Tibial artery (tissue), 4 donors: ENCODE measurements around the gene SLC25A34.

Source experiments
- DNase-seq, 2 donors: peaks; one replicate each; pipeline ENCODE4 v3.0.0-alpha.2; 2019
- H3K27ac ChIP-seq, 2 donors: fragments of 200-600 bp; sonication (generic) in 1 of 2; 1 replicate in 1 of 2; 2 replicates in 1 of 2; pipeline ENCODE4 v1.5.1; 2018 to 2019; ENCODE audit warnings: mild to moderate bottlenecking in 1 of 2
- H3K27me3 ChIP-seq, 2 donors: fragments of 200-600 bp; sonication (generic) in 1 of 2; one replicate each; pipeline versions ENCODE4 v1.5.1 to v1.6.0; 2016 to 2019
- H3K36me3 ChIP-seq, 3 donors: fragments of 200-600 bp; sonication (generic) in 2 of 3; one replicate each; pipeline ENCODE4 v1.5.1; 2016 to 2019; ENCODE audit warnings: mild to moderate bottlenecking in 2 of 3
- H3K4me1 ChIP-seq, 4 donors: fragments of 200-600 bp; sonication (generic) in 2 of 4; 1 replicate in 3 of 4; 2 replicates in 1 of 4; pipeline ENCODE4 v1.5.1; 2016 to 2019
- H3K4me3 ChIP-seq, 2 donors: fragments of 200-600 bp; sonication (generic) in 1 of 2; 1 replicate in 1 of 2; 2 replicates in 1 of 2; pipeline ENCODE4 v1.5.1; 2018 to 2019; ENCODE audit warnings: mild to moderate bottlenecking in 2 of 2
- H3K9me3 ChIP-seq, 3 donors: fragments of 200-600 bp; sonication (generic) in 1 of 3; one replicate each; pipeline ENCODE4 v1.5.1; 2016 to 2019
- intact Hi-C: fragments of 100-400 bp; cut with DNase I; formaldehyde crosslinking; loops from one replicate; pipeline ENCODE4 v1.15.0; 2023; ENCODE audit warnings: low total_unique reads
- TF ChIP-seq, protein P1 (sequence below), 2 experiments: fragments of 200-600 bp in 1 of 2; fragments of 450-650 bp in 1 of 2; IDR thresholded peaks; one replicate each; pipeline ENCODE4 v1.5.1; 2017 to 2019; ENCODE audit warnings: antibody characterized with exemption in 2 of 2, mild to moderate bottlenecking in 1 of 2, moderate library complexity in 1 of 2

The SLC25A34 gene

DNA sequence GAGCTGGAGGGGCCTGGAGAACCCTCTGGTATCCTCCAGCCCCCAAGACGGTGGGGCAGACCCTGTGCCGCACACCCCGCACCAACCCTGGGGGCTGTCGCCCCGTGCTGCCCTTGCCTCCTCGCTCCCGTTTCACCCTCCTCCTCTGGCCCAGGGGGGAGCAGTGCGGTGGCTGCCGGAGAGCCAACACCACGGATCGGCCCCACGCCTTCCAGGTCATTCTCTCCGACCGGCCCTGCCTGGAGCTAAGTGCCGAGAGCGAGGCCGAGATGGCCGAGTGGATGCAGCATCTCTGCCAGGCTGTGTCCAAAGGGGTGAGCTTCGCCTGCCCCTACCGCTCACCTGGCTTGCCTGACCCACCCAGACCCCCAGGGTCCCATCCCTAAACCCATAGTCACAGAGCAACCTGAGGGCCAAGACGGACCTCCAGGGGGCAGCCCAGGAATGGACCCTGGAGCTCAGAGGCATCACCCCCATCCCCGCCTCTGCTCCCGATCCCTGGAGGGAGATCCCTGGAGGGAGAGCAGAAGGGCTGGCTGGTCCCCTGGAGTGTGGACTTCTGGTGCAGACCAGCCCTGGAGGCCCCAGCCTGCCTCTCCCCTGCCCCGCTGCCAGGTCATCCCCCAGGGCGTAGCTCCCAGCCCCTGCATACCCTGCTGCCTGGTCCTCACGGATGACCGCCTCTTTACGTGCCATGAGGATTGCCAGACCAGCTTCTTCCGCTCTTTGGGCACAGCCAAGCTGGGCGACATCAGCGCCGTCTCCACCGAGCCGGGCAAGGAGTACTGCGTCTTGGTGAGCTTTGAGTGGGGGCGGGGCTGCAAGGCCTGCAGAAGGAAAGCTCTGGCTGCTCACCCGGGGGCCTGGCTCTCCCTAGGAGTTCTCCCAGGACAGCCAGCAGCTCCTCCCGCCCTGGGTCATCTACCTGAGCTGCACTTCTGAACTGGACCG lies 4.0 kb upstream of the SLC25A34 start:
- TF ChIP-seq, protein P1, sequence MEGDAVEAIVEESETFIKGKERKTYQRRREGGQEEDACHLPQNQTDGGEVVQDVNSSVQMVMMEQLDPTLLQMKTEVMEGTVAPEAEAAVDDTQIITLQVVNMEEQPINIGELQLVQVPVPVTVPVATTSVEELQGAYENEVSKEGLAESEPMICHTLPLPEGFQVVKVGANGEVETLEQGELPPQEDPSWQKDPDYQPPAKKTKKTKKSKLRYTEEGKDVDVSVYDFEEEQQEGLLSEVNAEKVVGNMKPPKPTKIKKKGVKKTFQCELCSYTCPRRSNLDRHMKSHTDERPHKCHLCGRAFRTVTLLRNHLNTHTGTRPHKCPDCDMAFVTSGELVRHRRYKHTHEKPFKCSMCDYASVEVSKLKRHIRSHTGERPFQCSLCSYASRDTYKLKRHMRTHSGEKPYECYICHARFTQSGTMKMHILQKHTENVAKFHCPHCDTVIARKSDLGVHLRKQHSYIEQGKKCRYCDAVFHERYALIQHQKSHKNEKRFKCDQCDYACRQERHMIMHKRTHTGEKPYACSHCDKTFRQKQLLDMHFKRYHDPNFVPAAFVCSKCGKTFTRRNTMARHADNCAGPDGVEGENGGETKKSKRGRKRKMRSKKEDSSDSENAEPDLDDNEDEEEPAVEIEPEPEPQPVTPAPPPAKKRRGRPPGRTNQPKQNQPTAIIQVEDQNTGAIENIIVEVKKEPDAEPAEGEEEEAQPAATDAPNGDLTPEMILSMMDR (IDR thresholded peaks at IDR 0.05): no peak
- H3K27me3 ChIP-seq: no peaks in the 10 kb centered on the region
- intact Hi-C loops: loop anchor here (5.0 kb wide), 1 partner anchor 135 kb away; no protein-coding TSS in a partner anchor
- H3K27ac ChIP-seq: no peak overlapping the region
- DNase-seq: no peak
- H3K4me3 ChIP-seq: no peak overlapping the region
- H3K9me3 ChIP-seq: no peaks in the 10 kb centered on the region
- peaks cover 73 to 86% (median 83%) of the 10 kb centered on the region in 3 donors for H3K36me3 ChIP-seq
- peaks cover 0 to 22% (median 16%) of the 10 kb centered on the region in 4 donors for H3K4me1 ChIP-seq

DNA sequence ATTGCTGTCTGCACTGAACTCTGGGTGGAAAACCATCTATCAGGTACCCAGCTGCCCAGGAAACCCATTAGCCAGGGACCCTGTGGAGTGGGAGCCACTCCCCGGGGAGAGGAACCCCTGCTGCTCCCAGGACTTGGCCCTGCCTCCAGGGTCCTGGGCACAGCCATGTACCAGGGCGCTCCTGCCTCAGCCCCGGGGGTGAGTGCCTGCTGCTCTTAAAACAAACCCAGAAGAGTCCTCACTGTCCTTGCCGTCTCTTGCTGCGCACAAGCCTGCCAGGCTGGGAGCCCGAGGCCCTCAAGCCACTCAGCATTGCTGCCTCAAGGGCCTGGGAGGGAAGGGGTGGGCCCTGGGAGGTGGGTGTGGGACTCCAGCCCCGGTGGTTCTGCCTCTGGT lies 3.4 kb upstream of the SLC25A34 start:
- Histone ChIP-seq H3K36me3 (peaks cover 66 to 79% (median 76%) of the 10 kb centered on the region in 3 donors), H3K9me3 (no peaks in the 10 kb centered on the region), H3K27ac (no peak overlapping the region), H3K27me3 (no peaks in the 10 kb centered on the region), H3K4me1 (peaks cover 0 to 27% (median 17%) of the 10 kb centered on the region in 4 donors), H3K4me3 (no peak overlapping the region)
- intact Hi-C loops: loop anchor here (5.0 kb wide), 1 partner anchor 135 kb away; no protein-coding TSS in a partner anchor
- TF ChIP-seq, protein P1 (IDR thresholded peaks at IDR 0.05): no peak
- no peak for DNase-seq

DNA sequence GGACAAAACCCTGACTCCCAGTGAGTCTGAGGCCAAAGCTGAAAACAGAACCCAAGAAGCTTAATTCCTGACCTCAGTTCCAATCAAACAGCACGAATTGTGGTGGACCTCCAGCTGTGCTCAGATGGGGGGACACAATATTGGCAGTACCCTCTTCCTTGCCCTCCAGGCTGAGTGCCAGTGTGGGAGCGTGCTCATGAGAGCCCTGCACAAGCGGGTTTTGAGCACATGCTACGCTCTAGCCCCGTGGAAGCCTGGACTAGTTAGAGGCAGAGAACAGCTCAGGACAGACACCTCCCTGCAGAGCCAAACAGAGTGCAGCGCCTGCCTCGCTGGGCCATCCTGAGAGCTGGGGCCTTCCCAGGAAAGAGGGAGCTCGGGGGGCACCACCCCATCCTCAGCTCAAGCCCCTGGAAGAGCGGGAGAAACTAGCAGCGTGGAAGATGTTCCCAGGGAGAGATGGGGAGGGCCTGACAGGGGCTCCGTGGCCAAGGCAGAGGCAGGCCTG lies 2.8 kb upstream of the SLC25A34 start:
- Histone ChIP-seq H3K27ac (no peak overlapping the region), H3K36me3 (peaks cover 61 to 73% (median 71%) of the 10 kb centered on the region in 3 donors), H3K4me1 (peaks cover 0 to 27% (median 17%) of the 10 kb centered on the region in 4 donors), H3K4me3 (no peak overlapping the region), H3K27me3 (no peaks in the 10 kb centered on the region), H3K9me3 (no peaks in the 10 kb centered on the region)
- TF ChIP-seq, protein P1 (IDR thresholded peaks at IDR 0.05): no peak
- no peak for DNase-seq
- intact Hi-C loops: loop anchor here (5.0 kb wide), 1 partner anchor 136 kb away; no protein-coding TSS in a partner anchor

DNA sequence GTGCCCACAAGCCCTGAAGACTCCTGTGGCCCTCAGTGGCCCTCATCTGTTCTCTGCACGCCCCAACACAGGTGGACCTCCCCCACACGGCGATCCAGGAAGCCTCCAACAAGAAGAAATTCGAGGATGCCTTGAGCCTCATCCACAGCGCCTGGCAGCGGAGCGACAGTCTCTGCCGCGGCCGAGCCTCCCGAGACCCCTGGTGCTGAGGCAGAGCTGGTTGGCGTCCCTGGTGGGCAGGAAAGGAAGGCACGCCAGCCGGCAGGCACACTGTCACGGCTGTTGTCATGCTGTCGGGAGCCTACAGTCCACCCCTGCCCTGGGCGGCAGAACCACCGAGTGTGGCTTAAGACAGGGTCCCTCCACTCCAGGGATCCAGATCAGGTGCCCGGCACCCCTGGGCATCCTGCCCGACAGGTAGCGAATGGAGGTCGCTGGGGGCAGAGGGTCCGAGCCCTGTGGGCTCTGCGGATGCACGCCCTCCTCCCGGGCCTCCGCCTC lies 2.3 kb upstream of the SLC25A34 start:
- intact Hi-C loops: loop anchor here (5.0 kb wide), 1 partner anchor 136 kb away; no protein-coding TSS in a partner anchor
- Histone ChIP-seq H3K4me3 (no peak overlapping the region), H3K36me3 (peaks cover 56 to 68% (median 66%) of the 10 kb centered on the region in 3 donors), H3K27ac (no peak overlapping the region), H3K9me3 (no peaks in the 10 kb centered on the region), H3K4me1 (peaks cover 0 to 27% (median 17%) of the 10 kb centered on the region in 4 donors), H3K27me3 (no peaks in the 10 kb centered on the region)
- TF ChIP-seq, protein P1 (IDR thresholded peaks at IDR 0.05): no peak
- peak in 1 of 2 donors; percentile 67 for DNase-seq

DNA sequence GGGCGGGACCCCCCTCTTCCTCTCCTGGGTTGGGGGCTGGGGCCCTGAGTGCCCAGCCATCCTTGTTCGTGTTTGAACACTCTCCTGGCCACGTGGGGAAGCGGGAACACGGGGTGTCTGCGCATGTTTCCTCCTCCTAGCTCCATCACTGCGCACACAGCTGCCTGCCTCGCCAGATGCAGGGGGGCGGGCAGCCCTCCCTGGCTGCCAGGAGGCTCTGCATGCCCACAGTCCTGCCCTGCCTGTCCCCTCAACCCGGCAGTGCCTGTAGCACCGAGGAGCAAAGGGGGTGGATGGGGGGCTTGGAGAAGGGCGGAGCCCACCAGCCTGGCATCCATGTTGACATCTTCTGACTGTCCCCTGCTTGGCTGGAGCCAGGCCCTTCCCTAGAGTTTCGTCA lies 1.8 kb upstream of the SLC25A34 start:
- H3K4me1 ChIP-seq: peaks cover 0 to 31% (median 19%) of the 10 kb centered on the region in 4 donors
- no peak for DNase-seq
- no peak overlapping the region for H3K4me3 ChIP-seq
- TF ChIP-seq, protein P1 (IDR thresholded peaks at IDR 0.05): no peak
- peak overlapping the region in 1 of 2 donors; percentile 68 for H3K27ac ChIP-seq
- H3K9me3 ChIP-seq: no peaks in the 10 kb centered on the region
- H3K36me3 ChIP-seq: peaks cover 50 to 63% (median 62%) of the 10 kb centered on the region in 3 donors
- intact Hi-C loops: loop anchor here (5.0 kb wide), 1 partner anchor 137 kb away; no protein-coding TSS in a partner anchor
- no peaks in the 10 kb centered on the region for H3K27me3 ChIP-seq
